A673 (cell line): Measurements from ENCODE around the gene DUS3L. TPM values are rescaled to one million over a fixed set of nuclear protein-coding genes. Genes with fewer than 3 reads are reported as not detected.

ENCODE experiments used
- BruUV-seq: library from RNA; stranded (reverse); fragments of 400-500 nt; replicated peaks from 2 replicates; lab custom pipeline; 2021; lab: Mats Ljungman, UMichigan
- CTCF ChIA-PET: fragments of 300-600 bp; sonication (Branson Sonifier 250); formaldehyde crosslinking; loops from one replicate; lab custom pipeline; 2022; ENCODE audit warnings: antibody characterized with exemption; lab: Charles Lee
- POLR2A ChIA-PET: fragments of 300-600 bp; sonication (Branson Sonifier 250); formaldehyde crosslinking; loops from one replicate; lab custom pipeline; 2022; ENCODE audit warnings: antibody characterized with exemption; ENCODE audit not compliant: low non-redundant PET; lab: Charles Lee
- DNase-seq: peaks from one replicate; pipeline ENCODE4 v3.0.0-alpha.2; 2015; ENCODE audit warnings: low spot score
- H3K27ac ChIP-seq: fragments of 200-600 bp; sonication (generic); 2 replicates; pipeline ENCODE4 v1.5.1; 2016; ENCODE audit warnings: mixed run types, low read depth, mild to moderate bottlenecking, mixed read lengths, antibody characterized with exemption, low read length; ENCODE audit not compliant: poor library complexity, severe bottlenecking
- H3K27me3 ChIP-seq: fragments of 200-600 bp; sonication (generic); replicated peaks from 2 replicates; pipeline ENCODE4 v1.6.1; 2017; ENCODE audit warnings: mixed run types, low read depth, mild to moderate bottlenecking, mixed read lengths, antibody characterized with exemption, low read length; ENCODE audit not compliant: insufficient read depth, poor library complexity
- H3K36me3 ChIP-seq: fragments of 200-600 bp; sonication (generic); 2 replicates; pipeline ENCODE4 v1.6.1; 2016; ENCODE audit warnings: mixed run types, mild to moderate bottlenecking, mixed read lengths, antibody characterized with exemption, low read length; ENCODE audit not compliant: insufficient read depth, poor library complexity, severe bottlenecking
- H3K4me1 ChIP-seq: fragments of 200-600 bp; sonication (generic); 2 replicates; pipeline ENCODE4 v1.6.1; 2017; ENCODE audit warnings: mixed run types, mild to moderate bottlenecking, mixed read lengths, antibody characterized with exemption, low read length; ENCODE audit not compliant: insufficient read depth, poor library complexity, severe bottlenecking
- H3K4me3 ChIP-seq: fragments of 200-600 bp; sonication (generic); 2 replicates; pipeline ENCODE4 v1.5.1; 2016; ENCODE audit warnings: low read depth, mixed run types, mild to moderate bottlenecking, mixed read lengths, low read length; ENCODE audit not compliant: poor library complexity, severe bottlenecking
- H3K9me3 ChIP-seq: fragments of 200-600 bp; sonication (generic); 2 replicates; pipeline ENCODE4 v1.6.1; 2016; ENCODE audit warnings: mixed run types, low read depth, mild to moderate bottlenecking, mixed read lengths, antibody characterized with exemption, low read length; ENCODE audit not compliant: poor library complexity, severe bottlenecking
- CTCF ChIP-seq: fragments of 300-800, 200-600 bp; sonication (generic); conservative IDR thresholded peaks from 2 replicates; pipeline ENCODE4 v1.5.1; 2017; ENCODE audit warnings: low read depth, mild to moderate bottlenecking, antibody characterized with exemption, low read length, moderate library complexity, mixed read lengths
- EZH2 ChIP-seq: fragments of 200-600 bp; sonication (generic); IDR thresholded peaks from 2 replicates; pipeline ENCODE4 v1.6.1; 2017; ENCODE audit warnings: borderline replicate concordance, low read depth, mild to moderate bottlenecking, mixed read lengths, antibody characterized with exemption, low read length; ENCODE audit not compliant: poor library complexity, severe bottlenecking
- intact Hi-C: fragments of 100-400 bp; cut with micrococcal nuclease; formaldehyde crosslinking; loops from one replicate; pipeline ENCODE4 v1.10.0; 2022; ENCODE audit not compliant: unreplicated experiment
- total RNA-seq: library from RNA; stranded (reverse); gene quantifications from 2 replicates; pipeline ENCODE4 v1.2.3, GENCODE V29; 2021

Gene DUS3L
- total RNA-seq, 1 experiment from 2014 or later = 85.3 TPM

- POLR2A ChIA-PET = no interaction called here
- Histone ChIP-seq H3K9me3 (no peaks in the 10 kb centered on the region), H3K27me3 (no peaks in the 10 kb centered on the region), H3K27ac (no peak overlapping the region), H3K4me1 (peaks cover 13% of the 10 kb centered on the region), H3K4me3 (no peak overlapping the region), H3K36me3 (no peaks in the 10 kb centered on the region)
- intact Hi-C loops = no loop called here
- TF ChIP-seq EZH2 (no peak), CTCF (no peak)
- CTCF ChIA-PET = interaction anchor here (0.8 kb wide), 1 partner anchor 20 kb away, joined by 3 read pairs; no protein-coding TSS in a partner anchor
- no peak for DNase-seq
- no TSS peak for BruUV-seq
Observed at GRCh38 chr19:5823579-5824281, 32.8 kb upstream of the DUS3L start.

- no peaks in the 10 kb centered on the region for H3K27me3 ChIP-seq
- CTCF ChIA-PET = interaction anchor here (1.1 kb wide), 1 partner anchor 18 kb away, joined by 3 read pairs; no protein-coding TSS in a partner anchor
- intact Hi-C loops = no loop called here
- H3K4me1 ChIP-seq = peaks cover 12% of the 10 kb centered on the region
- POLR2A ChIA-PET = interaction anchor here (0.6 kb wide), 1 partner anchor 213 kb away, joined by 7 read pairs; no protein-coding TSS in a partner anchor
- TF ChIP-seq CTCF (no peak), EZH2 (no peak)
- H3K9me3 ChIP-seq = no peaks in the 10 kb centered on the region
- H3K27ac ChIP-seq = no peak overlapping the region
- no peak for DNase-seq
- no peaks in the 10 kb centered on the region for H3K36me3 ChIP-seq
- no peak overlapping the region for H3K4me3 ChIP-seq
- no TSS peak for BruUV-seq
Observed at GRCh38 chr19:5822181-5822844, 31.4 kb upstream of the DUS3L start.

- H3K27me3 ChIP-seq = no peaks in the 10 kb centered on the region
- no peak for DNase-seq
- POLR2A ChIA-PET = interaction anchor here (0.6 kb wide), 1 partner anchor 212 kb away, joined by 7 read pairs; no protein-coding TSS in a partner anchor
- TF ChIP-seq CTCF (no peak), EZH2 (no peak)
- intact Hi-C loops = no loop called here
- H3K4me1 ChIP-seq = peaks cover 5% of the 10 kb centered on the region
- no TSS peak for BruUV-seq
- H3K27ac ChIP-seq = no peak overlapping the region
- no peaks in the 10 kb centered on the region for H3K36me3 ChIP-seq
- CTCF ChIA-PET = interaction anchor here (0.7 to 1.1 kb wide), 2 partner anchors 18 to 104 kb away, joined by 3 read pairs; no protein-coding TSS in a partner anchor
- H3K4me3 ChIP-seq = no peak overlapping the region
- H3K9me3 ChIP-seq = no peaks in the 10 kb centered on the region
Observed at GRCh38 chr19:5821521-5822180, 30.7 kb upstream of the DUS3L start.
